HG03060 (cell line): Measurements from ENCODE around the gene FBXO27.
"Not testable (repeated sequence)": the region's sequence is repeated elsewhere in the genome, so short reads cannot be mapped to it uniquely, and the experiment has no call there.

Experiments used
- ATAC-seq: cut with Tn5 transposase; IDR thresholded peaks from one replicate; pipeline ENCODE4 v1.9.1; 2021; ENCODE audit warnings: low read depth, moderate number of reproducible peaks; ENCODE audit not compliant: unreplicated experiment

FBXO27 gene

GRCh38 chr19:38990949-38991697, 41.2 kb downstream of the FBXO27 start:
- no peak for ATAC-seq

- not testable (repeated sequence) for ATAC-seq
Observed at GRCh38 chr19:38989614-38990013, 42.7 kb downstream of the FBXO27 start.

- ATAC-seq, result no peak
Observed at GRCh38 chr19:38989066-38989605, 43.2 kb downstream of the FBXO27 start.

- ATAC-seq, result not testable (repeated sequence)
Observed at GRCh38 chr19:38988627-38989026, 43.7 kb downstream of the FBXO27 start.

- not testable (repeated sequence) for ATAC-seq
Observed at GRCh38 chr19:38987745-38988144, 44.6 kb downstream of the FBXO27 start.

GRCh38 chr19:38985262-38985661, 47.1 kb downstream of the FBXO27 start:
- no peak for ATAC-seq

GRCh38 chr19:38980583-38981374, 51.6 kb downstream of the FBXO27 start:
- ATAC-seq, result no peak

- ATAC-seq, result no peak
Observed at GRCh38 chr19:38979812-38980211, 52.5 kb downstream of the FBXO27 start.

GRCh38 chr19:38978326-38978689, 54.0 kb downstream of the FBXO27 start:
- ATAC-seq, result no peak

- no peak for ATAC-seq
Observed at GRCh38 chr19:38977445-38978325, 54.7 kb downstream of the FBXO27 start.

- no peak for ATAC-seq
Observed at GRCh38 chr19:38975861-38976271, 56.5 kb downstream of the FBXO27 start.

- ATAC-seq, result no peak
Observed at GRCh38 chr19:38975214-38975860, 57.0 kb downstream of the FBXO27 start, which contains the start of gene FBXO17. FBXO17 (minus strand) TSS chr19:38975742; CDS start chr19:38950319, 25,423 bp downstream.

- ATAC-seq, result no peak
Observed at GRCh38 chr19:38974624-38975213, 57.6 kb downstream of the FBXO27 start.
